SK-N-SH treated with all-trans-retinoic acid at 6 μM for 48 hours (cell line): Measurements from ENCODE around the gene GET3.

Experiments used
- ATAC-seq: fragments of 200-7000 bp; cut with Tn5 transposase; 3 replicates; pipeline ENCODE4 v1.9.1; 2020; ENCODE audit warnings: mild to moderate bottlenecking, moderate library complexity
- BACH2 ChIP-seq: fragments of 250-450 bp; sonication (Bioruptor Pico); IDR thresholded peaks from 2 replicates; pipeline ENCODE4 v1.9.0; 2021; ENCODE audit warnings: mild to moderate bottlenecking, borderline replicate concordance
- CSDC2 ChIP-seq: fragments of 250-450 bp; sonication (Bioruptor Pico); IDR thresholded peaks from 2 replicates; pipeline ENCODE4 v1.5.0; 2020; ENCODE audit warnings: mild to moderate bottlenecking, moderate library complexity
- GLIS3 ChIP-seq: fragments of 250-450 bp; sonication (Bioruptor Pico); IDR thresholded peaks from 2 replicates; pipeline ENCODE4 v1.5.0; 2020; ENCODE audit warnings: mild to moderate bottlenecking, moderate library complexity
- ISL1 ChIP-seq: fragments of 250-450 bp; sonication (Bioruptor Pico); IDR thresholded peaks from 2 replicates; pipeline ENCODE4 v2.1.2; 2022; ENCODE audit warnings: mild to moderate bottlenecking, moderate library complexity
- OSR1 ChIP-seq: fragments of 250-450 bp; sonication (Bioruptor Pico); IDR thresholded peaks from 2 replicates; pipeline ENCODE4 v1.8.0; 2022; ENCODE audit warnings: moderate library complexity, mild to moderate bottlenecking, inconsistent platforms
- RARB ChIP-seq: fragments of 250-450 bp; sonication (Bioruptor Pico); IDR thresholded peaks from 2 replicates; pipeline ENCODE4 v1.8.0; 2021; ENCODE audit warnings: mild to moderate bottlenecking, moderate library complexity
- SNAI2 ChIP-seq: fragments of 250-450 bp; sonication (Bioruptor Pico); IDR thresholded peaks from 2 replicates; pipeline ENCODE4 v1.5.0; 2020; ENCODE audit warnings: mild to moderate bottlenecking, moderate library complexity
- TCF4 ChIP-seq: fragments of 250-450 bp; sonication (Bioruptor Pico); IDR thresholded peaks from 2 replicates; pipeline ENCODE4 v1.8.0; 2021; ENCODE audit warnings: mild to moderate bottlenecking, moderate library complexity, borderline replicate concordance
- TOX ChIP-seq: fragments of 250-450 bp; sonication (Bioruptor Pico); IDR thresholded peaks from 2 replicates; pipeline ENCODE4 v1.8.0; 2021; ENCODE audit warnings: mild to moderate bottlenecking, moderate library complexity, borderline replicate concordance
- ZC3H10 ChIP-seq: fragments of 250-450 bp; sonication (Bioruptor Pico); IDR thresholded peaks from 2 replicates; pipeline ENCODE4 v1.5.1; 2021; ENCODE audit warnings: mild to moderate bottlenecking, moderate library complexity
- ZFP3 ChIP-seq: fragments of 250-450 bp; sonication (Bioruptor Pico); IDR thresholded peaks from 2 replicates; pipeline ENCODE4 v1.5.0; 2020; ENCODE audit warnings: mild to moderate bottlenecking, moderate library complexity
- ZNF8 ChIP-seq: fragments of 450-650 bp; formaldehyde crosslinking; IDR thresholded peaks from 2 replicates; pipeline ENCODE4 v1.5.0; 2020; ENCODE audit warnings: mild to moderate bottlenecking, moderate library complexity
- TF ChIP-seq, protein P1 (sequence below): fragments of 250-450 bp; sonication (Bioruptor Pico); IDR thresholded peaks from 2 replicates; pipeline ENCODE4 v1.8.0; 2021; ENCODE audit warnings: low read depth, mild to moderate bottlenecking, moderate library complexity, borderline replicate concordance
- TF ChIP-seq, protein P2 (sequence below): fragments of 250-450 bp; sonication (Bioruptor Pico); IDR thresholded peaks from 2 replicates; pipeline ENCODE4 v1.5.1; 2020; ENCODE audit warnings: low read depth, mild to moderate bottlenecking, moderate library complexity
- TF ChIP-seq, protein P3 (sequence below): fragments of 250-450 bp; sonication (Bioruptor Pico); IDR thresholded peaks from 2 replicates; pipeline ENCODE4 v1.5.0; 2020; ENCODE audit warnings: mild to moderate bottlenecking, moderate library complexity
- TF ChIP-seq, protein P4 (sequence below): fragments of 250-450 bp; sonication (Bioruptor Pico); IDR thresholded peaks from 2 replicates; pipeline ENCODE4 v1.8.0; 2020; ENCODE audit warnings: mild to moderate bottlenecking, moderate library complexity, borderline replicate concordance

Gene GET3

DNA sequence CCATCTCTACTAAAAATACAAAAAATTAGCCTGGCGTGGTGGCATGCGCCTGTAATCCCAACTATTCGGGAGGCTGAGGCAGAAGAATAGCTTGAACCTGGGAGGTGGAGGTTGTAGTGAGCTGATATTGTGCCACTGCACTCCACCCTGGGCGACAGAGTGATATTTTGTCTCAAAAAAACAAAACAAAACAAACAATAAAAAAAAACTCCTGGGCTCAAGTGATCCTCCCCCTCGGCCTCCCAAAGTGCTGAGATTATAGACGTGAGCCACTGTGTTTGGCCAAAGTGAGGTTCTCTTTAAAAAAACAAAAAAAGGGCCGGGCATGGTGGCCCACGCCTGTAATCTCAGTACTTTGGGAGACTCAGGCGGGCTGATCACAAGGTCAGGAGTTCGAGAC is 50.2 kb downstream of the GET3 start:
- no peak for ATAC-seq
- TF ChIP-seq TCF4 (CRISPR knock-in tag) (no peak), ZNF8 (no peak), ZFP3 (CRISPR knock-in tag) (no peak), CSDC2 (CRISPR knock-in tag) (no peak)

DNA sequence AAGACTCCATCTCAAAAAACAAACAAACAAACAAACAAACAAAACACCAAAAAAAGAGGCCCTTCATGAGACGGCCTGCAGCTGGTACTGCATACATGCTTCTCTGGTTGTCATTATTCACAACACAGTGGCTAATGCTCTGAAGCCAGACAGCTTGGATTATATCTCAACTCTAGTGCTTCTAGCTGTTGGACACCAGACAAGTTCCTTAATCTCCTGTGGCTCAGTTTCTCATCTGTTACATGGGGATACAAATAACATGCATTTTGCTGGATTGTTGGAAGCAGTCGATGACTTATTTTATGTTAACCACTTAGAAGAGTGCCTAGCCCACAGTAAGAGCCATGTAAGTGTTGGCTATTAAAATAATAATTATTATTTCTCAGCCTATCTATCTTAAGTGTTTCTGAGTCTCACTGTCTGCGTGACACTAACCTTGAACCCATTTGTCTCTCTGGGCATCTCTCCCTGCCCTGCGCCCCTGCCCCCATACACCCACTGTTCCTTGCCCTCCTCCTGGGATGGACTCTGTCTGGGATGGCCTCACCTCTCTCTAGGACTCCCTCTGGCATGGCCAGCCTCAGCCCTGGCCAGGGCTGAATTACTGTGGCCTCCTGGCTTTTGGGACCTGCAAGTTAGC is 50.9 kb downstream of the GET3 start:
- no peak for TF ChIP-seq TOX (CRISPR knock-in tag)
- TF ChIP-seq, protein P1, sequence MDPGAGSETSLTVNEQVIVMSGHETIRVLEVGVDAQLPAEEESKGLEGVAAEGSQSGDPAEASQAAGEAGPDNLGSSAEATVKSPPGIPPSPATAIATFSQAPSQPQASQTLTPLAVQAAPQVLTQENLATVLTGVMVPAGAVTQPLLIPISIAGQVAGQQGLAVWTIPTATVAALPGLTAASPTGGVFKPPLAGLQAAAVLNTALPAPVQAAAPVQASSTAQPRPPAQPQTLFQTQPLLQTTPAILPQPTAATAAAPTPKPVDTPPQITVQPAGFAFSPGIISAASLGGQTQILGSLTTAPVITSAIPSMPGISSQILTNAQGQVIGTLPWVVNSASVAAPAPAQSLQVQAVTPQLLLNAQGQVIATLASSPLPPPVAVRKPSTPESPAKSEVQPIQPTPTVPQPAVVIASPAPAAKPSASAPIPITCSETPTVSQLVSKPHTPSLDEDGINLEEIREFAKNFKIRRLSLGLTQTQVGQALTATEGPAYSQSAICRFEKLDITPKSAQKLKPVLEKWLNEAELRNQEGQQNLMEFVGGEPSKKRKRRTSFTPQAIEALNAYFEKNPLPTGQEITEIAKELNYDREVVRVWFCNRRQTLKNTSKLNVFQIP (CRISPR knock-in tag): no peak
- TF ChIP-seq OSR1 (CRISPR knock-in tag): no peak
- TF ChIP-seq, protein P2, sequence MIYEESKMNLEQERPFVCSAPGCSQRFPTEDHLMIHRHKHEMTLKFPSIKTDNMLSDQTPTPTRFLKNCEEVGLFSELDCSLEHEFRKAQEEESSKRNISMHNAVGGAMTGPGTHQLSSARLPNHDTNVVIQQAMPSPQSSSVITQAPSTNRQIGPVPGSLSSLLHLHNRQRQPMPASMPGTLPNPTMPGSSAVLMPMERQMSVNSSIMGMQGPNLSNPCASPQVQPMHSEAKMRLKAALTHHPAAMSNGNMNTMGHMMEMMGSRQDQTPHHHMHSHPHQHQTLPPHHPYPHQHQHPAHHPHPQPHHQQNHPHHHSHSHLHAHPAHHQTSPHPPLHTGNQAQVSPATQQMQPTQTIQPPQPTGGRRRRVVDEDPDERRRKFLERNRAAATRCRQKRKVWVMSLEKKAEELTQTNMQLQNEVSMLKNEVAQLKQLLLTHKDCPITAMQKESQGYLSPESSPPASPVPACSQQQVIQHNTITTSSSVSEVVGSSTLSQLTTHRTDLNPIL (CRISPR knock-in tag): no peak
- TF ChIP-seq ZC3H10 (CRISPR knock-in tag): no peak
- no peak for TF ChIP-seq BACH2 (CRISPR knock-in tag)
- no peak for TF ChIP-seq RARB
- TF ChIP-seq, protein P3, sequence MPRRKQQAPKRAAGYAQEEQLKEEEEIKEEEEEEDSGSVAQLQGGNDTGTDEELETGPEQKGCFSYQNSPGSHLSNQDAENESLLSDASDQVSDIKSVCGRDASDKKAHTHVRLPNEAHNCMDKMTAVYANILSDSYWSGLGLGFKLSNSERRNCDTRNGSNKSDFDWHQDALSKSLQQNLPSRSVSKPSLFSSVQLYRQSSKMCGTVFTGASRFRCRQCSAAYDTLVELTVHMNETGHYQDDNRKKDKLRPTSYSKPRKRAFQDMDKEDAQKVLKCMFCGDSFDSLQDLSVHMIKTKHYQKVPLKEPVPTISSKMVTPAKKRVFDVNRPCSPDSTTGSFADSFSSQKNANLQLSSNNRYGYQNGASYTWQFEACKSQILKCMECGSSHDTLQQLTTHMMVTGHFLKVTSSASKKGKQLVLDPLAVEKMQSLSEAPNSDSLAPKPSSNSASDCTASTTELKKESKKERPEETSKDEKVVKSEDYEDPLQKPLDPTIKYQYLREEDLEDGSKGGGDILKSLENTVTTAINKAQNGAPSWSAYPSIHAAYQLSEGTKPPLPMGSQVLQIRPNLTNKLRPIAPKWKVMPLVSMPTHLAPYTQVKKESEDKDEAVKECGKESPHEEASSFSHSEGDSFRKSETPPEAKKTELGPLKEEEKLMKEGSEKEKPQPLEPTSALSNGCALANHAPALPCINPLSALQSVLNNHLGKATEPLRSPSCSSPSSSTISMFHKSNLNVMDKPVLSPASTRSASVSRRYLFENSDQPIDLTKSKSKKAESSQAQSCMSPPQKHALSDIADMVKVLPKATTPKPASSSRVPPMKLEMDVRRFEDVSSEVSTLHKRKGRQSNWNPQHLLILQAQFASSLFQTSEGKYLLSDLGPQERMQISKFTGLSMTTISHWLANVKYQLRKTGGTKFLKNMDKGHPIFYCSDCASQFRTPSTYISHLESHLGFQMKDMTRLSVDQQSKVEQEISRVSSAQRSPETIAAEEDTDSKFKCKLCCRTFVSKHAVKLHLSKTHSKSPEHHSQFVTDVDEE: no peak
- 0 out of 2 replicates have a peak, but pooled peaks have one; percentile 45 for TF ChIP-seq CSDC2 (CRISPR knock-in tag)
- ATAC-seq: no peak

DNA sequence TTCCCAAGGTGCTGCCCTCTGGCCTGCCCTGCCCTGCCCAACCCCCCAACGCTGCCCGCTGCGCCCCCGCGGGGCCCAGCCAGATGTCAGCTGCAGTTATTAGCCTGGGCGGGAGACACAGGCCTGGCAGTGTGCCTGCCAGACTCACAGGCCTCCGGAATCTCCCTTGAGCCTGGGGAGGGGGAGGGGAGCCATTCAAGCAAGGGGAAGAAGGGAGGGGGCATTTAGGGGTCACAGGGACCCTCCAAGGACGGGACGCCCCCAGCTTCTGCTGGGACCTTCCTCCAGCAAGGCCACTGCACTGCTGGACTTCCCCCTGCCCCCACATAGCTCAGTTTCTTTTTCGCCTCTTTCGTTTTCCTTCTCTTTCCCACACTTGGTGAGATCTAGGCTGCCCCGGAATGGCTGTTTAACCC is 51.4 kb downstream of the GET3 start:
- no peak for ATAC-seq
- no peak for TF ChIP-seq BACH2 (CRISPR knock-in tag)
- TF ChIP-seq, protein P4, sequence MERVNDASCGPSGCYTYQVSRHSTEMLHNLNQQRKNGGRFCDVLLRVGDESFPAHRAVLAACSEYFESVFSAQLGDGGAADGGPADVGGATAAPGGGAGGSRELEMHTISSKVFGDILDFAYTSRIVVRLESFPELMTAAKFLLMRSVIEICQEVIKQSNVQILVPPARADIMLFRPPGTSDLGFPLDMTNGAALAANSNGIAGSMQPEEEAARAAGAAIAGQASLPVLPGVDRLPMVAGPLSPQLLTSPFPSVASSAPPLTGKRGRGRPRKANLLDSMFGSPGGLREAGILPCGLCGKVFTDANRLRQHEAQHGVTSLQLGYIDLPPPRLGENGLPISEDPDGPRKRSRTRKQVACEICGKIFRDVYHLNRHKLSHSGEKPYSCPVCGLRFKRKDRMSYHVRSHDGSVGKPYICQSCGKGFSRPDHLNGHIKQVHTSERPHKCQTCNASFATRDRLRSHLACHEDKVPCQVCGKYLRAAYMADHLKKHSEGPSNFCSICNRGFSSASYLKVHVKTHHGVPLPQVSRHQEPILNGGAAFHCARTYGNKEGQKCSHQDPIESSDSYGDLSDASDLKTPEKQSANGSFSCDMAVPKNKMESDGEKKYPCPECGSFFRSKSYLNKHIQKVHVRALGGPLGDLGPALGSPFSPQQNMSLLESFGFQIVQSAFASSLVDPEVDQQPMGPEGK (CRISPR knock-in tag): peak; percentile 85
- TF ChIP-seq CSDC2 (CRISPR knock-in tag): no peak
- no peak for TF ChIP-seq ISL1 (CRISPR knock-in tag)
- 0 out of 2 replicates have a peak, but pooled peaks have one; percentile 48 for TF ChIP-seq SNAI2 (CRISPR knock-in tag)
- 0 out of 2 replicates have a peak, but pooled peaks have one; percentile 38 for TF ChIP-seq GLIS3
- 0 out of 2 replicates have a peak, but pooled peaks have one; percentile 34 for TF ChIP-seq ZNF8
- TF ChIP-seq, protein P3: peak; percentile 72; the same call in 1 of the 2 replicates
- peak; percentile 78 for TF ChIP-seq TCF4 (CRISPR knock-in tag)
- TF ChIP-seq ZFP3 (CRISPR knock-in tag): 0 out of 2 replicates have a peak, but pooled peaks have one; percentile 8
